GM23338 (cell line): Measurements from ENCODE around the gene TMPRSS6. TPM values are rescaled to one million over a fixed set of nuclear protein-coding genes. Genes with fewer than 3 reads are reported as not detected.

Experiments
- ATAC-seq: fragments of 200-7000 bp; cut with Tn5 transposase; 3 replicates; pipeline ENCODE4 v1.9.1; 2020
- DNase-seq: peaks from one replicate; pipeline ENCODE4 v3.0.0-alpha.2; 2015; ENCODE audit warnings: low spot score
- H2AFZ ChIP-seq: fragments of 200-600 bp; sonication (generic); 2 replicates; pipeline ENCODE4 v1.8.0; 2016; ENCODE audit warnings: antibody characterized with exemption, mild to moderate bottlenecking, moderate library complexity
- H3F3A ChIP-seq: fragments of 200-600 bp; sonication (generic); replicated peaks from 2 replicates; pipeline ENCODE4 v1.8.0; 2017; ENCODE audit warnings: antibody characterized with exemption, mixed run types, low read depth
- H3K27ac ChIP-seq: fragments of 200-600 bp; sonication (generic); 2 replicates; pipeline ENCODE4 v1.6.1; 2016; ENCODE audit warnings: low read depth
- H3K27me3 ChIP-seq: fragments of 200-600 bp; sonication (generic); 2 replicates; pipeline ENCODE4 v1.8.0; 2016; ENCODE audit warnings: mild to moderate bottlenecking, mixed run types, moderate library complexity; ENCODE audit not compliant: insufficient read depth
- H3K36me3 ChIP-seq: fragments of 200-600 bp; sonication (generic); 2 replicates; pipeline ENCODE4 v1.8.0; 2016; ENCODE audit warnings: mild to moderate bottlenecking; ENCODE audit not compliant: insufficient read depth
- H3K4me1 ChIP-seq: fragments of 200-600 bp; sonication (generic); 2 replicates; pipeline ENCODE4 v1.8.0; 2016; ENCODE audit warnings: mild to moderate bottlenecking, moderate library complexity; ENCODE audit not compliant: insufficient read depth
- H3K4me2 ChIP-seq: fragments of 200-600 bp; sonication (generic); 2 replicates; pipeline ENCODE4 v1.7.1; 2017; ENCODE audit warnings: mixed run types
- H3K4me3 ChIP-seq: fragments of 200-600 bp; sonication (generic); 2 replicates; pipeline ENCODE4 v1.6.1; 2016; ENCODE audit warnings: mixed run types
- H3K79me2 ChIP-seq: fragments of 200-600 bp; sonication (generic); replicated peaks from 2 replicates; pipeline ENCODE4 v1.8.0; 2017; ENCODE audit warnings: mild to moderate bottlenecking; ENCODE audit not compliant: insufficient read depth
- H3K9me2 ChIP-seq: fragments of 200-600 bp; sonication (generic); 2 replicates; pipeline ENCODE4 v1.8.0; 2017; ENCODE audit not compliant: insufficient read depth
- H4K20me1 ChIP-seq: fragments of 200-600 bp; sonication (generic); replicated peaks from 2 replicates; pipeline ENCODE4 v1.8.0; 2017; ENCODE audit warnings: mild to moderate bottlenecking; ENCODE audit not compliant: insufficient read depth
- H3K27ac Mint-ChIP-seq: 2 replicates; pipeline ENCODE4 v1.8.0; 2020; ENCODE audit warnings: inconsistent platforms, mild to moderate bottlenecking, moderate library complexity, mixed read lengths
- H3K27me3 Mint-ChIP-seq: 3 replicates; pipeline ENCODE4 v1.8.0; 2022; ENCODE audit warnings: low read depth, mild to moderate bottlenecking, moderate library complexity, mixed read lengths, inconsistent platforms; ENCODE audit not compliant: insufficient read depth, poor library complexity
- H3K36me3 Mint-ChIP-seq: 3 replicates; pipeline ENCODE4 v1.8.0; 2021; ENCODE audit warnings: low read depth, mild to moderate bottlenecking, inconsistent platforms, moderate library complexity, mixed read lengths
- H3K4me1 Mint-ChIP-seq: 3 replicates; pipeline ENCODE4 v1.8.0; 2020; ENCODE audit warnings: mild to moderate bottlenecking, inconsistent platforms, mixed read lengths
- H3K4me3 Mint-ChIP-seq: 3 replicates; pipeline ENCODE4 v1.8.0; 2021; ENCODE audit warnings: moderate library complexity, mild to moderate bottlenecking, inconsistent platforms, mixed read lengths
- H3K9me3 Mint-ChIP-seq: 3 replicates; pipeline ENCODE4 v1.8.0; 2020; ENCODE audit warnings: moderate library complexity, mild to moderate bottlenecking, inconsistent platforms, mixed read lengths
- CREB1 ChIP-seq: fragments of 250-450 bp; sonication (Bioruptor Pico); IDR thresholded peaks from 2 replicates; pipeline ENCODE4 v1.5.0; 2020; ENCODE audit warnings: low read depth, mild to moderate bottlenecking, moderate library complexity
- ETS1 ChIP-seq: IDR thresholded peaks from 2 replicates; pipeline ENCODE4 v1.6.1; 2016; ENCODE audit warnings: antibody characterized with exemption
- EZH2 ChIP-seq: fragments of 200-600 bp; sonication (generic); IDR thresholded peaks from one replicate; pipeline ENCODE4 v1.8.0; 2017; ENCODE audit warnings: antibody characterized with exemption, mild to moderate bottlenecking, low read depth; ENCODE audit not compliant: unreplicated experiment
- EZH2phosphoT487 ChIP-seq: fragments of 200-600 bp; sonication (generic); IDR thresholded peaks from one replicate; pipeline ENCODE4 v1.8.1; 2018; ENCODE audit warnings: antibody characterized with exemption; ENCODE audit not compliant: unreplicated experiment
- JUNB ChIP-seq: IDR thresholded peaks from one replicate; pipeline ENCODE4 v1.6.1; 2016; ENCODE audit warnings: antibody characterized with exemption; ENCODE audit not compliant: unreplicated experiment
- POLR2AphosphoS5 ChIP-seq: IDR thresholded peaks from 2 replicates; pipeline ENCODE4 v1.6.1; 2016; ENCODE audit warnings: antibody characterized with exemption, low read depth
- ZNF114 ChIP-seq: fragments of 250-450 bp; sonication (Bioruptor Pico); IDR thresholded peaks from 2 replicates; pipeline ENCODE4 v1.5.0; 2020; ENCODE audit warnings: mild to moderate bottlenecking, moderate library complexity
- ZNF462 ChIP-seq: fragments of 250-450 bp; sonication (Bioruptor Pico); IDR thresholded peaks from 2 replicates; pipeline ENCODE4 v1.5.0; 2020; ENCODE audit warnings: mild to moderate bottlenecking, moderate library complexity
- polyA plus RNA-seq: library from polyadenylated mRNA; unstranded; fragments of >200 nt; fragmentation: Nextera tagmentation; extraction: Ambion mirVana; gene quantifications from 2 replicates; pipeline ENCODE4 v1.2.1, GENCODE V29; 2016
- total RNA-seq: library from RNA; depleted of rRNA; stranded (reverse); fragments of >200 nt; shearing (Covaris generic); gene quantifications from 2 replicates; pipeline ENCODE4 v1.2.3, GENCODE V29; 2014

The TMPRSS6 gene
- total and polyA plus RNA-seq, 2 experiments from 2014 or later: 0.13 TPM; not detected in 1

GRCh38 chr22:37137903-37138665, 28.6 kb upstream of the TMPRSS6 start (continued):
- TF ChIP-seq ZNF462 (CRISPR knock-in tag) (no peak), CREB1 (no peak), POLR2AphosphoS5 (no peak), EZH2phosphoT487 (no peak), ZNF114 (CRISPR knock-in tag) (no peak)

- no peak overlapping the region for H3K4me2 ChIP-seq
- no peaks in the 10 kb centered on the region for H4K20me1 ChIP-seq
- Mint-ChIP-seq H3K36me3 (no peaks in the 10 kb centered on the region; the same call in 2 of the 3 replicates), H3K4me1 (no peaks in the 10 kb centered on the region; the same call in 2 of the 3 replicates), H3K9me3 (no peaks in the 10 kb centered on the region), H3K4me3 (no peak overlapping the region), H3K27me3 (peaks cover 16% of the 10 kb centered on the region), H3K27ac (no peak overlapping the region)
- no peaks in the 10 kb centered on the region for H3K4me1 ChIP-seq
- no peaks in the 10 kb centered on the region for H3K36me3 ChIP-seq
- H3K4me3 ChIP-seq: no peak overlapping the region
- TF ChIP-seq JUNB: no peak
- no peak for TF ChIP-seq ZNF114 (CRISPR knock-in tag)
- TF ChIP-seq EZH2: no peak
- TF ChIP-seq POLR2AphosphoS5: no peak
- TF ChIP-seq ETS1: no peak
- TF ChIP-seq ZNF462 (CRISPR knock-in tag): no peak
- H3K79me2 ChIP-seq: no peaks in the 10 kb centered on the region
- no peak overlapping the region for H2AFZ ChIP-seq
- DNase-seq: no peak
- ATAC-seq: no peak
- no peaks in the 10 kb centered on the region for H3K27me3 ChIP-seq
- no peak overlapping the region for H3K27ac ChIP-seq
- no peaks in the 10 kb centered on the region for H3F3A ChIP-seq
- H3K9me2 ChIP-seq: no peaks in the 10 kb centered on the region
Observed at GRCh38 chr22:37137131-37137530, 27.6 kb upstream of the TMPRSS6 start.
